HepG2 (cell line): ENCODE measurements around the gene PRM2. TPM values are rescaled to one million over a fixed set of nuclear protein-coding genes. Genes with fewer than 3 reads are reported as not detected.

Source experiments
- ARNTL ChIP-seq: sonication (generic); formaldehyde crosslinking; IDR thresholded peaks from 2 replicates; pipeline ENCODE4 v1.4.0; 2020; ENCODE audit warnings: mild to moderate bottlenecking, missing genetic modification reagents
- FOXA1 ChIP-seq, 2 experiments: fragments of 450-650 bp in 1 of 2; sonication (generic) in 1 of 2; formaldehyde crosslinking in 1 of 2; IDR thresholded peaks; 2 replicates each; pipeline versions ENCODE4 v1.4.0 to v1.6.1; 2016 to 2020; ENCODE audit warnings: missing genetic modification reagents in 1 of 2
- FOXO1 ChIP-seq: sonication (generic); formaldehyde crosslinking; IDR thresholded peaks from 2 replicates; pipeline ENCODE4 v1.4.0; 2020; ENCODE audit warnings: missing genetic modification reagents
- HOXA3 ChIP-seq: sonication (generic); formaldehyde crosslinking; IDR thresholded peaks from 2 replicates; pipeline ENCODE4 v1.5.0; 2020; ENCODE audit warnings: missing genetic modification reagents
- HOXA5 ChIP-seq: sonication (generic); formaldehyde crosslinking; IDR thresholded peaks from 2 replicates; pipeline ENCODE4 v1.4.0; 2020; ENCODE audit warnings: missing genetic modification reagents
- JUND ChIP-seq: sonication (generic); formaldehyde crosslinking; IDR thresholded peaks from 2 replicates; pipeline ENCODE4 v1.8.0; 2022; ENCODE audit warnings: mild to moderate bottlenecking, missing genetic modification reagents
- NCOR1 ChIP-seq: fragments of 200-600 bp; sonication (generic); IDR thresholded peaks from 2 replicates; pipeline ENCODE4 v1.7.0; 2017; ENCODE audit warnings: antibody characterized with exemption, low read length, borderline replicate concordance
- NFIC ChIP-seq: IDR thresholded peaks from 2 replicates; pipeline ENCODE4 v1.6.1; 2012; ENCODE audit warnings: mild to moderate bottlenecking, low read length, inconsistent platforms
- NR2F2 ChIP-seq: IDR thresholded peaks from 2 replicates; pipeline ENCODE4 v1.6.1; 2012; ENCODE audit warnings: low read depth, inconsistent platforms, borderline replicate concordance
- ZNF207 ChIP-seq: fragments of 450-650 bp; IDR thresholded peaks from 2 replicates; pipeline ENCODE4 v1.6.1; 2016; ENCODE audit warnings: antibody characterized with exemption, borderline replicate concordance
- ZNF331 ChIP-seq: sonication (generic); formaldehyde crosslinking; IDR thresholded peaks from 2 replicates; pipeline ENCODE4 v1.4.0; 2020; ENCODE audit warnings: missing genetic modification reagents
- ZNF644 ChIP-seq: IDR thresholded peaks from 2 replicates; pipeline ENCODE4 v1.6.1; 2016; ENCODE audit warnings: low read depth
- ZNF687 ChIP-seq: sonication (generic); formaldehyde crosslinking; IDR thresholded peaks from 2 replicates; pipeline ENCODE4 v1.5.1; 2020; ENCODE audit warnings: mild to moderate bottlenecking, missing genetic modification reagents, moderate library complexity
- polyA plus RNA-seq, 8 experiments: library from polyadenylated mRNA; depleted of rRNA in 3 of 8; stranded (reverse) in 7 of 8; unstranded in 1 of 8; fragments of >200 nt; fragmentation: Illumina TruSeq in 4 of 8; extraction: Trizol in 4 of 8; gene quantifications; 2 replicates each; pipeline versions ENCODE4 v1.2.1 to v1.2.3, GENCODE V29; 2011 to 2016; ENCODE audit warnings: low read depth in 4 of 8, missing spikeins in 1 of 8, mixed read lengths in 1 of 8; ENCODE audit not compliant: insufficient read depth in 1 of 8
- total RNA-seq, 5 experiments: library from RNA; depleted of rRNA; stranded (reverse); fragments of >200 nt; fragmentation: Illumina TruSeq; extraction: Trizol; gene quantifications; 2 replicates each; pipeline ENCODE4 v1.2.3, GENCODE V29; 2016; ENCODE audit warnings: low read depth in 1 of 5
- TF ChIP-seq, protein P1 (sequence below): IDR thresholded peaks from 2 replicates; pipeline ENCODE4 v1.6.1; 2016; ENCODE audit warnings: missing compliant biosample characterization, missing genetic modification reagents, borderline replicate concordance
- TF ChIP-seq, protein P2 (sequence below): sonication (generic); formaldehyde crosslinking; IDR thresholded peaks from 2 replicates; pipeline ENCODE4 v1.9.0; 2021; ENCODE audit warnings: mild to moderate bottlenecking, missing genetic modification reagents

PRM2 gene
- total and polyA plus RNA-seq, 2 of the 13 experiments (the other 11 are each of a cell fraction or from before 2014, with no cell fraction given), result 0.54 TPM; not detected in 1

DNA sequence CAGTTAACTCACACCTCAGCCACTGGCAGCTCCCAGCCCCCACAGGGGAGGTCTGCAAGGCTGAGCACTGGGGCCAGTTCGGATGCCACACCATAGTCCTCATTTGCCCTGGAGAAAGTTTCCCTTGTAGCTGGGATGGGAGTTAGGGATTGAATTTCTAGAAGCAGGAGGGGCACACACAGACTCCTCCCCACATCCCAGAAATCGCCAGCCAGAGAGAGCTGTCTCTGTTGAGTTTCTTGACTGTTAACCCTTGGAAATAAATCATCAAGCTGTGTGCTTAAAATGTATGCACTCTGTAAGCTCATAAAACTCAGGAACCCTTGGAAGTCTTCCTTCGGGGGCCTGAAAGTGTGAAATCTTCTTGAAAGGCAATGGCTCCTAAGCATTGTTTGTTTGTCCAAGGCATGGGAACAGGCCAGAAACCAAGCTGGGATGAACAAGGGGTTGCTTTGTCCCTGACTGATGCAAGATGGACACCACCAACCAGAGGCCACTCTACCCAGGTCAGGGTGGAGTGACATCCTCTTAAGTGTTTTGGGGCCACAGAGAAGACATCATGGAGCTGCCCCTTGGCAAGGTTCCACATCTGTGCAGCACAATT, 2.5 kb downstream of the PRM2 start (continued):
- TF ChIP-seq, protein P1, sequence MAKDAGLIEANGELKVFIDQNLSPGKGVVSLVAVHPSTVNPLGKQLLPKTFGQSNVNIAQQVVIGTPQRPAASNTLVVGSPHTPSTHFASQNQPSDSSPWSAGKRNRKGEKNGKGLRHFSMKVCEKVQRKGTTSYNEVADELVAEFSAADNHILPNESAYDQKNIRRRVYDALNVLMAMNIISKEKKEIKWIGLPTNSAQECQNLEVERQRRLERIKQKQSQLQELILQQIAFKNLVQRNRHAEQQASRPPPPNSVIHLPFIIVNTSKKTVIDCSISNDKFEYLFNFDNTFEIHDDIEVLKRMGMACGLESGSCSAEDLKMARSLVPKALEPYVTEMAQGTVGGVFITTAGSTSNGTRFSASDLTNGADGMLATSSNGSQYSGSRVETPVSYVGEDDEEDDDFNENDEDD (CRISPR knock-in tag), result peak; percentile 43; the same call in 1 of the 2 replicates
- no peak for TF ChIP-seq FOXA1 (IDR thresholded peaks at IDR 0.05)
- peak; percentile 62; the same call in 1 of the 2 replicates for TF ChIP-seq FOXA1 (CRISPR knock-in tag; IDR thresholded peaks at IDR 0.05)
- peak; percentile 55 for TF ChIP-seq HOXA3 (CRISPR knock-in tag)
- peak; percentile 98 for TF ChIP-seq ZNF644
- peak; percentile 6; the same call in 1 of the 2 replicates for TF ChIP-seq ARNTL (CRISPR knock-in tag)
- 0 out of 2 replicates have a peak, but pooled peaks have one; percentile 13 for TF ChIP-seq FOXO1
- no peak for TF ChIP-seq JUND (CRISPR knock-in tag)
- peak; percentile 26; the same call in 1 of the 2 replicates for TF ChIP-seq NCOR1
- peak; percentile 35; the same call in 1 of the 2 replicates for TF ChIP-seq NFIC
- peak; percentile 58 for TF ChIP-seq ZNF687 (CRISPR knock-in tag)
- no peak for TF ChIP-seq ZNF331 (CRISPR knock-in tag)
- peak; percentile 54; the same call in 1 of the 2 replicates for TF ChIP-seq NR2F2
- TF ChIP-seq, protein P2, sequence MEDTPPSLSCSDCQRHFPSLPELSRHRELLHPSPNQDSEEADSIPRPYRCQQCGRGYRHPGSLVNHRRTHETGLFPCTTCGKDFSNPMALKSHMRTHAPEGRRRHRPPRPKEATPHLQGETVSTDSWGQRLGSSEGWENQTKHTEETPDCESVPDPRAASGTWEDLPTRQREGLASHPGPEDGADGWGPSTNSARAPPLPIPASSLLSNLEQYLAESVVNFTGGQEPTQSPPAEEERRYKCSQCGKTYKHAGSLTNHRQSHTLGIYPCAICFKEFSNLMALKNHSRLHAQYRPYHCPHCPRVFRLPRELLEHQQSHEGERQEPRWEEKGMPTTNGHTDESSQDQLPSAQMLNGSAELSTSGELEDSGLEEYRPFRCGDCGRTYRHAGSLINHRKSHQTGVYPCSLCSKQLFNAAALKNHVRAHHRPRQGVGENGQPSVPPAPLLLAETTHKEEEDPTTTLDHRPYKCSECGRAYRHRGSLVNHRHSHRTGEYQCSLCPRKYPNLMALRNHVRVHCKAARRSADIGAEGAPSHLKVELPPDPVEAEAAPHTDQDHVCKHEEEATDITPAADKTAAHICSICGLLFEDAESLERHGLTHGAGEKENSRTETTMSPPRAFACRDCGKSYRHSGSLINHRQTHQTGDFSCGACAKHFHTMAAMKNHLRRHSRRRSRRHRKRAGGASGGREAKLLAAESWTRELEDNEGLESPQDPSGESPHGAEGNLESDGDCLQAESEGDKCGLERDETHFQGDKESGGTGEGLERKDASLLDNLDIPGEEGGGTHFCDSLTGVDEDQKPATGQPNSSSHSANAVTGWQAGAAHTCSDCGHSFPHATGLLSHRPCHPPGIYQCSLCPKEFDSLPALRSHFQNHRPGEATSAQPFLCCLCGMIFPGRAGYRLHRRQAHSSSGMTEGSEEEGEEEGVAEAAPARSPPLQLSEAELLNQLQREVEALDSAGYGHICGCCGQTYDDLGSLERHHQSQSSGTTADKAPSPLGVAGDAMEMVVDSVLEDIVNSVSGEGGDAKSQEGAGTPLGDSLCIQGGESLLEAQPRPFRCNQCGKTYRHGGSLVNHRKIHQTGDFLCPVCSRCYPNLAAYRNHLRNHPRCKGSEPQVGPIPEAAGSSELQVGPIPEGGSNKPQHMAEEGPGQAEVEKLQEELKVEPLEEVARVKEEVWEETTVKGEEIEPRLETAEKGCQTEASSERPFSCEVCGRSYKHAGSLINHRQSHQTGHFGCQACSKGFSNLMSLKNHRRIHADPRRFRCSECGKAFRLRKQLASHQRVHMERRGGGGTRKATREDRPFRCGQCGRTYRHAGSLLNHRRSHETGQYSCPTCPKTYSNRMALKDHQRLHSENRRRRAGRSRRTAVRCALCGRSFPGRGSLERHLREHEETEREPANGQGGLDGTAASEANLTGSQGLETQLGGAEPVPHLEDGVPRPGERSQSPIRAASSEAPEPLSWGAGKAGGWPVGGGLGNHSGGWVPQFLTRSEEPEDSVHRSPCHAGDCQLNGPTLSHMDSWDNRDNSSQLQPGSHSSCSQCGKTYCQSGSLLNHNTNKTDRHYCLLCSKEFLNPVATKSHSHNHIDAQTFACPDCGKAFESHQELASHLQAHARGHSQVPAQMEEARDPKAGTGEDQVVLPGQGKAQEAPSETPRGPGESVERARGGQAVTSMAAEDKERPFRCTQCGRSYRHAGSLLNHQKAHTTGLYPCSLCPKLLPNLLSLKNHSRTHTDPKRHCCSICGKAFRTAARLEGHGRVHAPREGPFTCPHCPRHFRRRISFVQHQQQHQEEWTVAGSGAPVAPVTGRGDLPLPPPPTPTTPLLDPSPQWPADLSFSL (CRISPR knock-in tag), result no peak
- 0 out of 2 replicates have a peak, but pooled peaks have one; percentile 64 for TF ChIP-seq HOXA5 (CRISPR knock-in tag)
- no peak for TF ChIP-seq ZNF207
